H1 (cell line): ENCODE measurements around the gene SLIT3. TPM values are rescaled to one million over a fixed set of nuclear protein-coding genes. Genes with fewer than 3 reads are reported as not detected.
A peak's percentile ranks its signal among the peaks of the same experiment; 100 is the strongest.

Experiments used
- CTCF ChIA-PET: fragments of 300-600 bp; sonication (Branson Sonifier 250); formaldehyde crosslinking; loops from one replicate; lab custom pipeline; 2021; ENCODE audit not compliant: partially characterized antibody; lab: Charles Lee
- POLR2A ChIA-PET: fragments of 300-600 bp; sonication (Branson Sonifier 250); formaldehyde crosslinking; loops from one replicate; lab custom pipeline; 2021; ENCODE audit warnings: inconsistent platforms; ENCODE audit not compliant: partially characterized antibody; lab: Charles Lee
- DNase-seq, 2 experiments: peaks; one replicate each; pipeline versions ENCODE4 v3.0.0 to v3.0.0-alpha.2; 2010 to 2022; ENCODE audit warnings: low spot score in 2 of 2, low read depth in 1 of 2, mixed read lengths in 1 of 2
- FAIRE-seq: peaks from 2 replicates; lab custom pipeline; 2011; peaks lifted over from hg19 to GRCh38; lab: Jason Lieb, UNC
- H2AFZ ChIP-seq: 2 replicates; pipeline ENCODE4 v1.8.1; 2012; ENCODE audit warnings: low read length, inconsistent platforms
- H2AK5ac ChIP-seq: 2 replicates; pipeline ENCODE4 v1.6.1; 2013; ENCODE audit warnings: low read depth, low read length
- H2BK120ac ChIP-seq: replicated peaks from 2 replicates; pipeline ENCODE3; 2013; ENCODE audit warnings: low read depth, low read length, inconsistent platforms
- H2BK12ac ChIP-seq: 2 replicates; pipeline ENCODE4 v1.6.1; 2013; ENCODE audit warnings: low read depth, low read length
- H2BK15ac ChIP-seq: 2 replicates; pipeline ENCODE4 v1.6.1; 2013; ENCODE audit warnings: low read length
- H2BK20ac ChIP-seq: 2 replicates; pipeline ENCODE4 v1.6.1; 2013; ENCODE audit warnings: low read length
- H2BK5ac ChIP-seq: 2 replicates; pipeline ENCODE4 v1.6.1; 2013; ENCODE audit warnings: low read depth, low read length
- H3K14ac ChIP-seq: 2 replicates; pipeline ENCODE4 v1.6.1; 2013; ENCODE audit warnings: inconsistent platforms; ENCODE audit not compliant: insufficient read length
- H3K18ac ChIP-seq: 2 replicates; pipeline ENCODE4 v1.6.1; 2013; ENCODE audit warnings: low read length; ENCODE audit errors: extremely low read depth
- H3K23ac ChIP-seq: 2 replicates; pipeline ENCODE4 v1.6.1; 2013; ENCODE audit warnings: inconsistent platforms; ENCODE audit not compliant: insufficient read length
- H3K23me2 ChIP-seq: 2 replicates; pipeline ENCODE4 v1.6.1; 2013; ENCODE audit warnings: low read depth, low read length
- H3K27ac ChIP-seq: 2 replicates; pipeline ENCODE4 v1.6.1; 2011; ENCODE audit warnings: low read depth, low read length, inconsistent platforms
- H3K27me3 ChIP-seq, 4 experiments: replicated peaks in 1 of 4; 1 replicate in 1 of 4; 2 replicates in 3 of 4; pipeline versions ENCODE4 v1.6.1 to v1.8.1; 2011 to 2013; ENCODE audit warnings: low read length in 3 of 4, mild to moderate bottlenecking in 3 of 4, inconsistent platforms in 2 of 4, mixed read lengths in 2 of 4, moderate library complexity in 1 of 4; ENCODE audit not compliant: control insufficient read depth in 3 of 4, insufficient read depth in 3 of 4; ENCODE audit errors: extremely low read depth in 1 of 4
- H3K36me3 ChIP-seq, 4 experiments: 2 replicates each; pipeline versions ENCODE4 v1.6.1 to v1.8.1; 2011 to 2013; ENCODE audit warnings: mild to moderate bottlenecking in 4 of 4, low read length in 3 of 4, moderate library complexity in 2 of 4, control low read depth in 1 of 4, inconsistent platforms in 1 of 4; ENCODE audit not compliant: insufficient read depth in 4 of 4, control insufficient read depth in 2 of 4
- H3K4ac ChIP-seq: replicated peaks from 2 replicates; pipeline ENCODE3; 2013; ENCODE audit warnings: low read length, low read depth, mixed read lengths, inconsistent platforms; ENCODE audit not compliant: insufficient read length
- H3K4me1 ChIP-seq, 4 experiments: replicated peaks in 1 of 4; 1 replicate in 1 of 4; 2 replicates in 3 of 4; pipeline versions ENCODE4 v1.6.1 to v1.8.1; 2011 to 2013; ENCODE audit warnings: low read length in 3 of 4, inconsistent platforms in 2 of 4, mixed read lengths in 1 of 4; ENCODE audit not compliant: insufficient read depth in 4 of 4, control insufficient read depth in 3 of 4
- H3K4me2 ChIP-seq, 2 experiments: 2 replicates each; pipeline versions ENCODE4 v1.6.1 to v1.8.1; 2011 to 2013; ENCODE audit warnings: low read depth in 2 of 2, low read length in 2 of 2, control low read depth in 1 of 2, inconsistent platforms in 1 of 2, mild to moderate bottlenecking in 1 of 2; ENCODE audit not compliant: insufficient read depth in 1 of 2
- H3K4me3 ChIP-seq, 4 experiments: fragments of 200-600, 300-600 bp in 1 of 4; sonication (generic), shearing (Covaris generic), sonication (Bioruptor Twin) in 1 of 4; 2 replicates each; pipeline versions ENCODE4 v1.5.1 to v1.8.1; 2011 to 2016; ENCODE audit warnings: low read length in 4 of 4, low read depth in 3 of 4, control low read depth in 2 of 4, inconsistent platforms in 2 of 4, mild to moderate bottlenecking in 2 of 4, mixed read lengths in 1 of 4, moderate library complexity in 1 of 4; ENCODE audit not compliant: insufficient read depth in 2 of 4; ENCODE audit errors: extremely low read depth in 1 of 4
- H3K56ac ChIP-seq: replicated peaks from 2 replicates; pipeline ENCODE3; 2013; ENCODE audit warnings: low read depth, mild to moderate bottlenecking, mixed read lengths, low read length, inconsistent platforms; ENCODE audit not compliant: insufficient read length
- H3K79me1 ChIP-seq: 2 replicates; pipeline ENCODE4 v1.6.1; 2013; ENCODE audit warnings: low read depth, low read length, control low read depth
- H3K79me2 ChIP-seq, 2 experiments: 2 replicates each; pipeline versions ENCODE4 v1.6.1 to v1.8.1; 2012 to 2013; ENCODE audit warnings: low read length in 2 of 2, mild to moderate bottlenecking in 2 of 2, inconsistent platforms in 1 of 2; ENCODE audit not compliant: insufficient read depth in 2 of 2, control insufficient read depth in 1 of 2
- H3K9ac ChIP-seq, 4 experiments: replicated peaks in 1 of 4; 1 replicate in 1 of 4; 2 replicates in 3 of 4; pipeline versions ENCODE4 v1.6.1 to v1.8.1; 2011 to 2013; ENCODE audit warnings: low read depth in 3 of 4, low read length in 3 of 4, control low read depth in 2 of 4, mild to moderate bottlenecking in 2 of 4, moderate library complexity in 2 of 4, inconsistent platforms in 1 of 4; ENCODE audit errors: extremely low read depth in 1 of 4
- H3K9me3 ChIP-seq, 2 experiments: 2 replicates each; pipeline versions ENCODE4 v1.6.1 to v1.8.1; 2012 to 2013; ENCODE audit warnings: mild to moderate bottlenecking in 2 of 2, moderate library complexity in 2 of 2, control low read depth in 1 of 2, inconsistent platforms in 1 of 2, low read depth in 1 of 2, low read length in 1 of 2, mixed read lengths in 1 of 2; ENCODE audit not compliant: insufficient read depth in 2 of 2
- H4K20me1 ChIP-seq, 2 experiments: replicated peaks in 1 of 2; 2 replicates each; pipeline versions ENCODE3 to v1.8.1; 2011 to 2013; ENCODE audit warnings: inconsistent platforms in 2 of 2, low read length in 2 of 2, mild to moderate bottlenecking in 1 of 2; ENCODE audit not compliant: insufficient read depth in 2 of 2, control insufficient read depth in 1 of 2
- H4K5ac ChIP-seq: 2 replicates; pipeline ENCODE4 v1.6.1; 2013; ENCODE audit warnings: low read length, low read depth, mixed read lengths, inconsistent platforms; ENCODE audit not compliant: insufficient read length
- H4K8ac ChIP-seq: 2 replicates; pipeline ENCODE4 v1.8.0; 2013; ENCODE audit warnings: mild to moderate bottlenecking, moderate library complexity, low read length, inconsistent platforms; ENCODE audit not compliant: insufficient read depth; ENCODE audit errors: extremely low read depth
- H4K91ac ChIP-seq: replicated peaks from 2 replicates; pipeline ENCODE3; 2013; ENCODE audit warnings: low read length, mixed read lengths, inconsistent platforms; ENCODE audit not compliant: insufficient read length
- ATF2 ChIP-seq: IDR thresholded peaks from 2 replicates; pipeline ENCODE4 v1.6.1; 2012; ENCODE audit warnings: low read length, inconsistent platforms
- CBX8 ChIP-seq: fragments of 300-800, 300-1000 bp; sonication (generic); IDR thresholded peaks from 2 replicates; pipeline ENCODE4 v1.7.1; 2016; ENCODE audit warnings: low read depth, low read length, borderline replicate concordance
- FOSL1 ChIP-seq: IDR thresholded peaks from 2 replicates; pipeline ENCODE4 v1.6.1; 2011; ENCODE audit warnings: mild to moderate bottlenecking, low read depth, low read length, moderate library complexity; ENCODE audit not compliant: insufficient read depth
- HDAC2 ChIP-seq, 2 experiments: fragments of 300-600 bp in 1 of 2; sonication (generic) in 1 of 2; IDR thresholded peaks; 2 replicates each; pipeline ENCODE4 v1.6.1; 2011 to 2012; ENCODE audit warnings: low read depth in 2 of 2, low read length in 2 of 2, mild to moderate bottlenecking in 2 of 2, moderate library complexity in 2 of 2, borderline replicate concordance in 1 of 2, inconsistent platforms in 1 of 2
- MAX ChIP-seq: IDR thresholded peaks from 2 replicates; pipeline ENCODE4 v1.6.1; 2012; ENCODE audit warnings: inconsistent platforms
- RNF2 ChIP-seq: fragments of 200-900, 300-1000 bp; sonication (generic); IDR thresholded peaks from 2 replicates; pipeline ENCODE4 v1.7.1; 2016; ENCODE audit warnings: borderline replicate concordance, low read depth, mild to moderate bottlenecking, antibody characterized with exemption, low read length; ENCODE audit not compliant: poor library complexity, severe bottlenecking; ENCODE audit errors: missing control alignments
- SAP30 ChIP-seq: fragments of 300-600 bp; sonication (generic); IDR thresholded peaks from 2 replicates; pipeline ENCODE4 v1.7.1; 2012; ENCODE audit warnings: low read length, moderate library complexity, mild to moderate bottlenecking, inconsistent platforms; ENCODE audit not compliant: insufficient read depth, insufficient replicate concordance
- SP4 ChIP-seq: IDR thresholded peaks from 2 replicates; pipeline ENCODE4 v1.6.1; 2012; ENCODE audit warnings: low read length, inconsistent platforms
- USF2 ChIP-seq: IDR thresholded peaks from 2 replicates; pipeline ENCODE4 v1.6.1; 2011; ENCODE audit warnings: low read length, improper control_type of control experiment
- WGBS, 2 experiments: shearing (Covaris generic) in 1 of 2; methylation state at CpG; one replicate each; pipeline versions ENCODE4 v1.1.6 to v1.1.7; 2013 to 2015; ENCODE audit warnings: low lambda C conversion rate in 2 of 2, mixed read lengths in 2 of 2, inconsistent platforms in 1 of 2, low coverage in 1 of 2, missing lambda C conversion rate in 1 of 2; ENCODE audit not compliant: insufficient replicate concordance in 2 of 2, insufficient coverage in 1 of 2, insufficient read length in 1 of 2; ENCODE audit errors: extremely low coverage in 1 of 2, missing lambda C conversion rate in 1 of 2; 5-methylcytosine and 5-hydroxymethylcytosine counted together
- polyA plus RNA-seq, 7 experiments: library from polyadenylated mRNA; depleted of rRNA in 3 of 7; stranded (reverse) in 5 of 7; unstranded in 2 of 7; fragments of >200 nt in 5 of 7; fragments of 200-250 nt in 2 of 7; gene quantifications; 1 replicate in 5 of 7; 2 replicates in 1 of 7; 4 replicates in 1 of 7; pipeline versions ENCODE4 v1.2.1 to v1.2.3, GENCODE V29; 2011 to 2013; ENCODE audit warnings: missing spikeins in 2 of 7, mixed read lengths in 2 of 7
- total RNA-seq: library from RNA; stranded (reverse); fragmentation: NEBNext Ultra II Directional; extraction: Animal tissue kit (Norgen Biotek cat#: 25700); gene quantifications from 2 replicates; pipeline ENCODE4 v1.2.1, GENCODE V29; 2021

Gene SLIT3
- total and polyA plus RNA-seq, 2 of the 8 experiments (the other 6 are each of a cell fraction or from before 2014, with no cell fraction given) = 1.1 to 1.2 TPM

GRCh38 chr5:169084775-169085174, 216.2 kb downstream of the SLIT3 start:
- Histone ChIP-seq H2BK120ac (no peak overlapping the region), H3K79me1 (no peaks in the 10 kb centered on the region), H3K36me3 (no peaks in the 10 kb centered on the region), H2AFZ (no peak overlapping the region), H3K9me3 (no peaks in the 10 kb centered on the region), H4K20me1 (no peaks in the 10 kb centered on the region), H3K4me3 (no peak overlapping the region), H3K27ac (no peak overlapping the region), H3K4me1 (peaks cover 17 to 41% (median 35%) of the 10 kb centered on the region in 4 experiments), H2BK20ac (0 out of 2 replicates have a peak overlapping the region, but pooled peaks have one; percentile 74), H3K14ac (no peak overlapping the region), H4K5ac (no peak overlapping the region), H3K18ac (0 out of 2 replicates have a peak overlapping the region, but pooled peaks have one; percentile 41), H3K4ac (no peak overlapping the region), H2BK15ac (no peak overlapping the region), H2BK5ac (no peak overlapping the region), H3K4me2 (no peak overlapping the region; a peak in 1 of 4 replicates), H2AK5ac (no peak overlapping the region), H3K9ac (no peak overlapping the region), H4K8ac (0 out of 2 replicates have a peak overlapping the region, but pooled peaks have one; percentile 53), H3K79me2 (no peaks in the 10 kb centered on the region), H3K23ac (no peak overlapping the region), H4K91ac (no peak overlapping the region), H3K56ac (no peak overlapping the region), H2BK12ac (0 out of 2 replicates have a peak overlapping the region, but pooled peaks have one; percentile 70), H3K23me2 (no peaks in the 10 kb centered on the region; the same call in 1 of the 2 replicates), H3K27me3 (no peaks in the 10 kb centered on the region; a peak in 2 of 7 replicates)
- FAIRE-seq = no peak
- CTCF ChIA-PET = no interaction called here
- 77% methylated on average over 4 of the region's 4 CpGs; no CpG with 5 or more reads in 1 of the 2 experiments for WGBS, 2 experiments
- POLR2A ChIA-PET = interaction anchor here (0.8 kb wide), 1 partner anchor 9 kb away, joined by 3 read pairs; no protein-coding TSS in a partner anchor
- DNase-seq = no peak
- TF ChIP-seq MAX (no peak), SP4 (no peak), RNF2 (no peak), FOSL1 (no peak), ATF2 (no peak), USF2 (no peak), HDAC2 (IDR thresholded peaks at IDR 0.05; ENCODE audit: borderline replicate concordance in 1 of 2, low read depth in 2 of 2, low read length in 2 of 2) (no peak), CBX8 (no peak), SAP30 (no peak)
